Loucy (cell line): Measurements from ENCODE around the gene SLAMF1.

ENCODE experiments used
- H2AFZ ChIP-seq: fragments of 200-600 bp; sonication (generic); 2 replicates; pipeline ENCODE4 v1.6.0; 2016; ENCODE audit warnings: antibody characterized with exemption, mild to moderate bottlenecking, low read length, moderate library complexity
- H3F3A ChIP-seq: fragments of 200-600 bp; 2 replicates; pipeline ENCODE4 v1.6.0; 2016; ENCODE audit warnings: antibody characterized with exemption, low read depth, mild to moderate bottlenecking
- H3K27me3 ChIP-seq: fragments of 200-600 bp; sonication (generic); 2 replicates; pipeline ENCODE4 v1.6.1; 2014; ENCODE audit warnings: low read length, mild to moderate bottlenecking; ENCODE audit not compliant: insufficient read depth, poor library complexity, severe bottlenecking
- H3K36me3 ChIP-seq: fragments of 200-600 bp; sonication (generic); 2 replicates; pipeline ENCODE4 v1.6.1; 2016; ENCODE audit warnings: low read length; ENCODE audit not compliant: insufficient read depth
- H3K4me1 ChIP-seq: fragments of 200-600 bp; sonication (generic); 2 replicates; pipeline ENCODE4 v1.5.1; 2014; ENCODE audit warnings: low read length, mild to moderate bottlenecking; ENCODE audit not compliant: insufficient read depth, poor library complexity, severe bottlenecking
- H3K4me2 ChIP-seq: fragments of 200-600 bp; sonication (generic); 2 replicates; pipeline ENCODE4 v1.6.0; 2014; ENCODE audit warnings: antibody characterized with exemption, low read length, low read depth, mild to moderate bottlenecking; ENCODE audit not compliant: poor library complexity, severe bottlenecking
- H3K4me3 ChIP-seq: fragments of 200-600 bp; sonication (generic); 2 replicates; pipeline ENCODE4 v1.5.1; 2014; ENCODE audit warnings: low read length, mild to moderate bottlenecking, mixed read lengths; ENCODE audit not compliant: poor library complexity, severe bottlenecking
- H3K79me2 ChIP-seq: fragments of 200-600 bp; sonication (generic); 2 replicates; pipeline ENCODE4 v1.6.1; 2014; ENCODE audit warnings: low read length; ENCODE audit not compliant: insufficient read depth
- H3K9ac ChIP-seq: fragments of 200-600 bp; sonication (generic); 2 replicates; pipeline ENCODE4 v1.6.0; 2014; ENCODE audit warnings: mild to moderate bottlenecking, low read depth, low read length, moderate library complexity; ENCODE audit not compliant: poor library complexity, severe bottlenecking
- H3K9me2 ChIP-seq: fragments of 200-600 bp; sonication (generic); replicated peaks from 2 replicates; pipeline ENCODE4 v1.6.1; 2016; ENCODE audit warnings: low read depth, low read length, mixed read lengths
- H3K9me3 ChIP-seq: fragments of 200-600 bp; sonication (generic); 2 replicates; pipeline ENCODE4 v1.6.1; 2014; ENCODE audit warnings: mild to moderate bottlenecking, antibody characterized with exemption, low read length, low read depth; ENCODE audit not compliant: insufficient read depth
- H4K20me1 ChIP-seq: fragments of 200-600 bp; sonication (generic); 2 replicates; pipeline ENCODE4 v1.6.0; 2014; ENCODE audit warnings: antibody characterized with exemption, low read length, mild to moderate bottlenecking; ENCODE audit not compliant: insufficient read depth, poor library complexity, severe bottlenecking
- CTCF ChIP-seq: fragments of 200-600 bp; sonication (generic); conservative IDR thresholded peaks from 2 replicates; pipeline ENCODE4 v1.5.1; 2014; ENCODE audit warnings: mild to moderate bottlenecking, antibody characterized with exemption, low read length
- EZH2phosphoT487 ChIP-seq: fragments of 200-600 bp; IDR thresholded peaks from 2 replicates; pipeline ENCODE4 v1.6.1; 2018; ENCODE audit warnings: antibody characterized with exemption, mild to moderate bottlenecking, moderate library complexity, borderline replicate concordance

The SLAMF1 gene

GRCh38 chr1:160642281-160642644, 4.6 kb downstream of the SLAMF1 start:
- no peaks in the 10 kb centered on the region for H3K27me3 ChIP-seq
- H3K36me3 ChIP-seq: no peaks in the 10 kb centered on the region
- H3K9me2 ChIP-seq: no peaks in the 10 kb centered on the region
- H3K79me2 ChIP-seq: no peaks in the 10 kb centered on the region
- TF ChIP-seq EZH2phosphoT487: no peak
- no peak for TF ChIP-seq CTCF
- H3K4me1 ChIP-seq: peaks cover 51% of the 10 kb centered on the region
- H3K4me3 ChIP-seq: no peak overlapping the region
- H3F3A ChIP-seq: 0 out of 2 replicates have a peak, but pooled peaks cover 4% of the 10 kb centered on the region
- H3K9me3 ChIP-seq: no peaks in the 10 kb centered on the region
- no peak overlapping the region for H3K4me2 ChIP-seq
- H4K20me1 ChIP-seq: no peaks in the 10 kb centered on the region
- no peak overlapping the region for H3K9ac ChIP-seq
- H2AFZ ChIP-seq: no peak overlapping the region

GRCh38 chr1:160641323-160642280, 5.2 kb downstream of the SLAMF1 start:
- Histone ChIP-seq H3K9ac (no peak overlapping the region), H2AFZ (no peak overlapping the region), H3K4me2 (no peak overlapping the region), H3K27me3 (no peaks in the 10 kb centered on the region), H3K4me1 (peaks cover 47% of the 10 kb centered on the region), H3K79me2 (no peaks in the 10 kb centered on the region), H3K9me2 (no peaks in the 10 kb centered on the region), H3K9me3 (no peaks in the 10 kb centered on the region), H3K36me3 (no peaks in the 10 kb centered on the region), H3F3A (0 out of 2 replicates have a peak, but pooled peaks cover 4% of the 10 kb centered on the region), H3K4me3 (no peak overlapping the region), H4K20me1 (no peaks in the 10 kb centered on the region)
- TF ChIP-seq CTCF: no peak
- TF ChIP-seq EZH2phosphoT487: no peak

GRCh38 chr1:160640359-160641123, 6.3 kb downstream of the SLAMF1 start:
- H3K27me3 ChIP-seq: no peaks in the 10 kb centered on the region
- H3K36me3 ChIP-seq: no peaks in the 10 kb centered on the region
- H3F3A ChIP-seq: 0 out of 2 replicates have a peak, but pooled peaks cover 4% of the 10 kb centered on the region
- no peak for TF ChIP-seq CTCF
- no peak for TF ChIP-seq EZH2phosphoT487
- H3K4me1 ChIP-seq: peaks cover 43% of the 10 kb centered on the region
- H3K9me2 ChIP-seq: no peaks in the 10 kb centered on the region
- H2AFZ ChIP-seq: no peak overlapping the region
- no peaks in the 10 kb centered on the region for H3K79me2 ChIP-seq
- H4K20me1 ChIP-seq: no peaks in the 10 kb centered on the region
- peak overlapping the region; percentile 11 for H3K4me2 ChIP-seq
- no peaks in the 10 kb centered on the region for H3K9me3 ChIP-seq
- no peak overlapping the region for H3K9ac ChIP-seq
- no peak overlapping the region for H3K4me3 ChIP-seq
